KMS-11 (cell line): ENCODE data around the gene PCDHGA8.
"Not testable (repeated sequence)": the region's sequence is repeated elsewhere in the genome, so short reads cannot be mapped to it uniquely, and the experiment has no call there.

Source experiments
- H2AFZ ChIP-seq: fragments of 200-600 bp; sonication (generic); 2 replicates; pipeline ENCODE4 v1.6.1; 2016; ENCODE audit warnings: antibody characterized with exemption, mixed run types, low read depth
- H3K27ac ChIP-seq: fragments of 200-600 bp; sonication (generic); 2 replicates; pipeline ENCODE4 v1.6.1; 2016; ENCODE audit warnings: mild to moderate bottlenecking, mixed run types
- H3K27me3 ChIP-seq: fragments of 200-600 bp; sonication (generic); 2 replicates; pipeline ENCODE4 v1.6.1; 2017; ENCODE audit warnings: mild to moderate bottlenecking, low read depth, mixed run types, moderate library complexity; ENCODE audit not compliant: insufficient read depth
- H3K36me3 ChIP-seq: fragments of 200-600 bp; sonication (generic); 2 replicates; pipeline ENCODE4 v1.6.1; 2017; ENCODE audit warnings: mild to moderate bottlenecking, mixed run types; ENCODE audit not compliant: insufficient read depth
- H3K4me1 ChIP-seq: fragments of 200-600 bp; sonication (generic); 2 replicates; pipeline ENCODE4 v1.6.1; 2016; ENCODE audit warnings: mild to moderate bottlenecking, low read depth, mixed run types; ENCODE audit not compliant: poor library complexity, severe bottlenecking
- H3K4me2 ChIP-seq: fragments of 200-600 bp; sonication (generic); 2 replicates; pipeline ENCODE4 v1.7.0; 2016; ENCODE audit warnings: mild to moderate bottlenecking, mixed run types
- H3K4me3 ChIP-seq: fragments of 200-600 bp; sonication (generic); IDR thresholded peaks from 2 replicates; pipeline ENCODE4 v1.6.1; 2017; ENCODE audit warnings: low read depth, low read length, mixed read lengths; ENCODE audit not compliant: insufficient read depth
- H3K79me2 ChIP-seq: fragments of 200-600 bp; sonication (generic); 2 replicates; pipeline ENCODE4 v1.6.1; 2016; ENCODE audit warnings: low read depth, mixed run types; ENCODE audit not compliant: insufficient read depth
- H3K9ac ChIP-seq: fragments of 200-600 bp; sonication (generic); 2 replicates; pipeline ENCODE4 v1.6.1; 2016; ENCODE audit warnings: mild to moderate bottlenecking, mixed run types
- H4K20me1 ChIP-seq: fragments of 200-600 bp; sonication (generic); 2 replicates; pipeline ENCODE4 v1.6.1; 2016; ENCODE audit warnings: mild to moderate bottlenecking, mixed run types; ENCODE audit not compliant: insufficient read depth
- CTCF ChIP-seq: fragments of 200-600 bp; sonication (generic); conservative IDR thresholded peaks from 2 replicates; pipeline ENCODE4 v1.6.1; 2017; ENCODE audit warnings: low read depth, mild to moderate bottlenecking, antibody characterized with exemption, low read length, moderate library complexity, mixed read lengths

PCDHGA8 gene

GRCh38 chr5:141369994-141370848, 22.2 kb upstream of the PCDHGA8 start, which contains the start of gene PCDHGB3:
Gene PCDHGB3, plus strand, starts transcription at chr5:141370242. Its CDS starts 153 bp downstream, at chr5:141370395.
- Histone ChIP-seq H3K9ac (no peak within 1 kb of the TSS), H3K27ac (no peak within 1 kb of the TSS), H3K4me1 (no peaks in the 10 kb centered on the region), H4K20me1 (no peaks in the 10 kb centered on the region), H2AFZ (peak within 1 kb of the TSS; percentile 76), H3K79me2 (no peaks in the 10 kb centered on the region), H3K4me2 (peak within 1 kb of the TSS; percentile 33; the same call in 1 of the 2 replicates), H3K4me3 (no peak within 1 kb of the TSS), H3K36me3 (no peaks in the 10 kb centered on the region), H3K27me3 (no peaks in the 10 kb centered on the region)
- TF ChIP-seq CTCF, result peak; percentile 37; the same call in 1 of the 2 replicates

- Histone ChIP-seq H3K4me3 (no peak overlapping the region), H3K4me1 (no peaks in the 10 kb centered on the region), H3K36me3 (no peaks in the 10 kb centered on the region), H3K9ac (no peak overlapping the region), H3K4me2 (no peak overlapping the region), H2AFZ (no peak overlapping the region), H3K27ac (no peak overlapping the region), H3K27me3 (no peaks in the 10 kb centered on the region), H4K20me1 (no peaks in the 10 kb centered on the region), H3K79me2 (no peaks in the 10 kb centered on the region)
- TF ChIP-seq CTCF, result no peak
Observed at GRCh38 chr5:141371572-141372475, 20.6 kb upstream of the PCDHGA8 start.

- Histone ChIP-seq H3K4me2 (no peak within 1 kb of the TSS), H3K79me2 (no peaks in the 10 kb centered on the region), H2AFZ (no peak within 1 kb of the TSS), H3K9ac (no peak within 1 kb of the TSS), H3K27ac (no peak within 1 kb of the TSS), H4K20me1 (no peaks in the 10 kb centered on the region), H3K27me3 (no peaks in the 10 kb centered on the region), H3K36me3 (no peaks in the 10 kb centered on the region), H3K4me1 (no peaks in the 10 kb centered on the region), H3K4me3 (no peak within 1 kb of the TSS)
- TF ChIP-seq CTCF, result no peak
Observed at GRCh38 chr5:141373673-141374317, 18.6 kb upstream of the PCDHGA8 start, which contains the start of gene PCDHGA6. Gene PCDHGA6, plus strand, starts transcription at chr5:141373891. Its CDS starts 193 bp downstream, at chr5:141374084.

- Histone ChIP-seq H3K27me3 (no peaks in the 10 kb centered on the region), H3K36me3 (no peaks in the 10 kb centered on the region), H2AFZ (no peak overlapping the region), H3K27ac (no peak overlapping the region), H3K79me2 (no peaks in the 10 kb centered on the region), H4K20me1 (no peaks in the 10 kb centered on the region), H3K4me3 (no peak overlapping the region), H3K9ac (no peak overlapping the region), H3K4me1 (no peaks in the 10 kb centered on the region), H3K4me2 (no peak overlapping the region)
- no peak for TF ChIP-seq CTCF
Observed at GRCh38 chr5:141374627-141375026, 17.8 kb upstream of the PCDHGA8 start.

GRCh38 chr5:141375444-141376155, 16.8 kb upstream of the PCDHGA8 start:
- not testable (repeated sequence) for H2AFZ ChIP-seq, H4K20me1 ChIP-seq, H3K4me1 ChIP-seq, H3K27me3 ChIP-seq, H3K79me2 ChIP-seq, H3K27ac ChIP-seq, H3K4me2 ChIP-seq, H3K4me3 ChIP-seq, H3K36me3 ChIP-seq, H3K9ac ChIP-seq
